ENCODE results near the gene MED31.
A peak's percentile ranks its signal among the peaks of the same experiment; 100 is the strongest.
"Not testable (repeated sequence)": the region's sequence is repeated elsewhere in the genome, so short reads cannot be mapped to it uniquely, and the experiment has no call there.

MED31 gene

GRCh38 chr17:6655732-6656361 lies 4.4 kb upstream of the MED31 start:
- DNase-seq (ENCODE audit: low spot score), result not testable (repeated sequence)

GRCh38 chr17:6654841-6655731 lies 3.7 kb upstream of the MED31 start:
- no peak for DNase-seq (ENCODE audit: low spot score)

- DNase-seq (ENCODE audit: low spot score), result peak; percentile 56
These were observed 581 bp upstream of the MED31 start for GRCh38 chr17:6651919-6652452.

GRCh38 chr17:6648181-6648580 lies 3.2 kb downstream of the MED31 start:
- DNase-seq (ENCODE audit: low spot score), result no peak

GRCh38 chr17:6643451-6644125 lies 7.8 kb downstream of the MED31 start:
- DNase-seq (ENCODE audit: low spot score), result no peak

GRCh38 chr17:6642592-6642991 lies 8.8 kb downstream of the MED31 start:
- DNase-seq (ENCODE audit: low spot score), result no peak

- no peak for DNase-seq (ENCODE audit: low spot score)
These were observed 10.1 kb downstream of the MED31 start for GRCh38 chr17:6641247-6641863.

GRCh38 chr17:6640536-6641246 lies 10.7 kb downstream of the MED31 start, which contains the start of the genes KIAA0753 and TXNDC17:
Gene KIAA0753 (minus strand): TSS chr17:6640711. CDS start chr17:6635103, 5,608 bp downstream.
Gene TXNDC17 (plus strand): TSS chr17:6641060. CDS start chr17:6641083, 23 bp downstream.
- DNase-seq (ENCODE audit: low spot score), result peak; percentile 85

- peak; percentile 53 for DNase-seq (ENCODE audit: low spot score)
These were observed 11.5 kb downstream of the MED31 start for GRCh38 chr17:6639586-6640535.

GRCh38 chr17:6639014-6639585 lies 12.3 kb downstream of the MED31 start:
- DNase-seq (ENCODE audit: low spot score), result no peak

- no peak for DNase-seq (ENCODE audit: low spot score)
These were observed 13.1 kb downstream of the MED31 start for GRCh38 chr17:6638046-6638908.

- no peak for DNase-seq (ENCODE audit: low spot score)
These were observed 14.0 kb downstream of the MED31 start for GRCh38 chr17:6637458-6637840.

- no peak for DNase-seq (ENCODE audit: low spot score)
These were observed 14.6 kb downstream of the MED31 start for GRCh38 chr17:6636616-6637457.

GRCh38 chr17:6636105-6636504 lies 15.3 kb downstream of the MED31 start:
- no peak for DNase-seq (ENCODE audit: low spot score)

GRCh38 chr17:6633263-6633662 lies 18.1 kb downstream of the MED31 start:
- no peak for DNase-seq (ENCODE audit: low spot score)

GRCh38 chr17:6632530-6632929 lies 18.9 kb downstream of the MED31 start:
- DNase-seq (ENCODE audit: low spot score), result no peak

GRCh38 chr17:6630390-6630789 lies 21.0 kb downstream of the MED31 start:
- no peak for DNase-seq (ENCODE audit: low spot score)

- no peak for DNase-seq (ENCODE audit: low spot score)
These were observed 24.4 kb downstream of the MED31 start for GRCh38 chr17:6627019-6627418.
